Stimulated activated CD4-positive, alpha-beta T cell treated with anti-CD3 and anti-CD28 coated beads, Interleukin-1b, Interleukin-23, amount 100 ng/mL, for 4 hours (primary cell): ENCODE results near the gene NFKB2.

Experiments used
- DNase-seq, 2 donors: peaks; one replicate each; pipeline ENCODE4 v3.0.0-alpha.2; 2020; ENCODE audit warnings: low read depth in 2 of 2

NFKB2 gene

GRCh38 chr10:102408728-102409603 lies 13.5 kb downstream of the NFKB2 start:
- peak; percentile 79 to 83 for DNase-seq

- DNase-seq: no peak
Observed at GRCh38 chr10:102409604-102410428, 14.3 kb downstream of the NFKB2 start.

GRCh38 chr10:102410429-102411073 lies 15.0 kb downstream of the NFKB2 start:
- DNase-seq: peak; percentile 64 to 71

GRCh38 chr10:102411341-102412255 lies 16.1 kb downstream of the NFKB2 start:
- no peak for DNase-seq

GRCh38 chr10:102412293-102412692 lies 16.8 kb downstream of the NFKB2 start:
- no peak for DNase-seq

GRCh38 chr10:102413053-102413705 lies 17.7 kb downstream of the NFKB2 start:
- no peak for DNase-seq

- DNase-seq: no peak
Observed at GRCh38 chr10:102413806-102414561, 18.5 kb downstream of the NFKB2 start.

GRCh38 chr10:102414749-102415148 lies 19.2 kb downstream of the NFKB2 start:
- DNase-seq: no peak

GRCh38 chr10:102416283-102416682 lies 20.8 kb downstream of the NFKB2 start:
- DNase-seq: no peak

- DNase-seq: no peak
Observed at GRCh38 chr10:102416695-102417094, 21.2 kb downstream of the NFKB2 start.

- DNase-seq: no peak
Observed at GRCh38 chr10:102418622-102419268, 23.2 kb downstream of the NFKB2 start, which contains the start of gene PSD. TSS of gene PSD (minus strand) at chr10:102418785. CDS start at chr10:102417038, 1,747 bp downstream.

- peak; percentile 56 to 60 for DNase-seq
Observed at GRCh38 chr10:102419269-102420180, 24.0 kb downstream of the NFKB2 start.

GRCh38 chr10:102420181-102420713 lies 24.7 kb downstream of the NFKB2 start:
- no peak for DNase-seq

GRCh38 chr10:102420714-102421506 lies 25.4 kb downstream of the NFKB2 start, which contains the start of gene FBXL15:
TSS of gene FBXL15 (plus strand) at chr10:102420836. CDS start at chr10:102421130, 294 bp downstream.
- DNase-seq: peak; percentile 90 to 94

- DNase-seq: no peak
Observed at GRCh38 chr10:102421507-102421756, 25.9 kb downstream of the NFKB2 start.

GRCh38 chr10:102421757-102422512 lies 26.4 kb downstream of the NFKB2 start:
- DNase-seq: no peak
